H1 (cell line): ENCODE data around the gene DNM2. TPM values are rescaled to one million over a fixed set of nuclear protein-coding genes. Genes with fewer than 3 reads are reported as not detected.

Source experiments
- CTCF ChIA-PET: fragments of 300-600 bp; sonication (Branson Sonifier 250); formaldehyde crosslinking; loops from one replicate; lab custom pipeline; 2021; ENCODE audit not compliant: partially characterized antibody; lab: Charles Lee
- POLR2A ChIA-PET: fragments of 300-600 bp; sonication (Branson Sonifier 250); formaldehyde crosslinking; loops from one replicate; lab custom pipeline; 2021; ENCODE audit warnings: inconsistent platforms; ENCODE audit not compliant: partially characterized antibody; lab: Charles Lee
- DNase-seq, 2 experiments: peaks; one replicate each; pipeline versions ENCODE4 v3.0.0 to v3.0.0-alpha.2; 2010 to 2022; ENCODE audit warnings: low spot score in 2 of 2, low read depth in 1 of 2, mixed read lengths in 1 of 2
- FAIRE-seq: peaks from 2 replicates; lab custom pipeline; 2011; peaks lifted over from hg19 to GRCh38; lab: Jason Lieb, UNC
- H2AFZ ChIP-seq: 2 replicates; pipeline ENCODE4 v1.8.1; 2012; ENCODE audit warnings: low read length, inconsistent platforms
- H2AK5ac ChIP-seq: 2 replicates; pipeline ENCODE4 v1.6.1; 2013; ENCODE audit warnings: low read depth, low read length
- H2BK120ac ChIP-seq: replicated peaks from 2 replicates; pipeline ENCODE3; 2013; ENCODE audit warnings: low read depth, low read length, inconsistent platforms
- H2BK12ac ChIP-seq: 2 replicates; pipeline ENCODE4 v1.6.1; 2013; ENCODE audit warnings: low read depth, low read length
- H2BK15ac ChIP-seq: 2 replicates; pipeline ENCODE4 v1.6.1; 2013; ENCODE audit warnings: low read length
- H2BK20ac ChIP-seq: 2 replicates; pipeline ENCODE4 v1.6.1; 2013; ENCODE audit warnings: low read length
- H2BK5ac ChIP-seq: 2 replicates; pipeline ENCODE4 v1.6.1; 2013; ENCODE audit warnings: low read depth, low read length
- H3K14ac ChIP-seq: 2 replicates; pipeline ENCODE4 v1.6.1; 2013; ENCODE audit warnings: inconsistent platforms; ENCODE audit not compliant: insufficient read length
- H3K18ac ChIP-seq: 2 replicates; pipeline ENCODE4 v1.6.1; 2013; ENCODE audit warnings: low read length; ENCODE audit errors: extremely low read depth
- H3K23ac ChIP-seq: 2 replicates; pipeline ENCODE4 v1.6.1; 2013; ENCODE audit warnings: inconsistent platforms; ENCODE audit not compliant: insufficient read length
- H3K23me2 ChIP-seq: 2 replicates; pipeline ENCODE4 v1.6.1; 2013; ENCODE audit warnings: low read depth, low read length
- H3K27ac ChIP-seq: 2 replicates; pipeline ENCODE4 v1.6.1; 2011; ENCODE audit warnings: low read depth, low read length, inconsistent platforms
- H3K27me3 ChIP-seq, 4 experiments: replicated peaks in 1 of 4; 1 replicate in 1 of 4; 2 replicates in 3 of 4; pipeline versions ENCODE4 v1.6.1 to v1.8.1; 2011 to 2013; ENCODE audit warnings: low read length in 3 of 4, mild to moderate bottlenecking in 3 of 4, inconsistent platforms in 2 of 4, mixed read lengths in 2 of 4, moderate library complexity in 1 of 4; ENCODE audit not compliant: control insufficient read depth in 3 of 4, insufficient read depth in 3 of 4; ENCODE audit errors: extremely low read depth in 1 of 4
- H3K36me3 ChIP-seq, 4 experiments: 2 replicates each; pipeline versions ENCODE4 v1.6.1 to v1.8.1; 2011 to 2013; ENCODE audit warnings: mild to moderate bottlenecking in 4 of 4, low read length in 3 of 4, moderate library complexity in 2 of 4, control low read depth in 1 of 4, inconsistent platforms in 1 of 4; ENCODE audit not compliant: insufficient read depth in 4 of 4, control insufficient read depth in 2 of 4
- H3K4ac ChIP-seq: replicated peaks from 2 replicates; pipeline ENCODE3; 2013; ENCODE audit warnings: low read length, low read depth, mixed read lengths, inconsistent platforms; ENCODE audit not compliant: insufficient read length
- H3K4me1 ChIP-seq, 4 experiments: replicated peaks in 1 of 4; 1 replicate in 1 of 4; 2 replicates in 3 of 4; pipeline versions ENCODE4 v1.6.1 to v1.8.1; 2011 to 2013; ENCODE audit warnings: low read length in 3 of 4, inconsistent platforms in 2 of 4, mixed read lengths in 1 of 4; ENCODE audit not compliant: insufficient read depth in 4 of 4, control insufficient read depth in 3 of 4
- H3K4me2 ChIP-seq, 2 experiments: 2 replicates each; pipeline versions ENCODE4 v1.6.1 to v1.8.1; 2011 to 2013; ENCODE audit warnings: low read depth in 2 of 2, low read length in 2 of 2, control low read depth in 1 of 2, inconsistent platforms in 1 of 2, mild to moderate bottlenecking in 1 of 2; ENCODE audit not compliant: insufficient read depth in 1 of 2
- H3K4me3 ChIP-seq, 4 experiments: fragments of 200-600, 300-600 bp in 1 of 4; sonication (generic), shearing (Covaris generic), sonication (Bioruptor Twin) in 1 of 4; 2 replicates each; pipeline versions ENCODE4 v1.5.1 to v1.8.1; 2011 to 2016; ENCODE audit warnings: low read length in 4 of 4, low read depth in 3 of 4, control low read depth in 2 of 4, inconsistent platforms in 2 of 4, mild to moderate bottlenecking in 2 of 4, mixed read lengths in 1 of 4, moderate library complexity in 1 of 4; ENCODE audit not compliant: insufficient read depth in 2 of 4; ENCODE audit errors: extremely low read depth in 1 of 4
- H3K56ac ChIP-seq: replicated peaks from 2 replicates; pipeline ENCODE3; 2013; ENCODE audit warnings: low read depth, mild to moderate bottlenecking, mixed read lengths, low read length, inconsistent platforms; ENCODE audit not compliant: insufficient read length
- H3K79me1 ChIP-seq: 2 replicates; pipeline ENCODE4 v1.6.1; 2013; ENCODE audit warnings: low read depth, low read length, control low read depth
- H3K79me2 ChIP-seq, 2 experiments: 2 replicates each; pipeline versions ENCODE4 v1.6.1 to v1.8.1; 2012 to 2013; ENCODE audit warnings: low read length in 2 of 2, mild to moderate bottlenecking in 2 of 2, inconsistent platforms in 1 of 2; ENCODE audit not compliant: insufficient read depth in 2 of 2, control insufficient read depth in 1 of 2
- H3K9ac ChIP-seq, 4 experiments: replicated peaks in 1 of 4; 1 replicate in 1 of 4; 2 replicates in 3 of 4; pipeline versions ENCODE4 v1.6.1 to v1.8.1; 2011 to 2013; ENCODE audit warnings: low read depth in 3 of 4, low read length in 3 of 4, control low read depth in 2 of 4, mild to moderate bottlenecking in 2 of 4, moderate library complexity in 2 of 4, inconsistent platforms in 1 of 4; ENCODE audit errors: extremely low read depth in 1 of 4
- H3K9me3 ChIP-seq, 2 experiments: 2 replicates each; pipeline versions ENCODE4 v1.6.1 to v1.8.1; 2012 to 2013; ENCODE audit warnings: mild to moderate bottlenecking in 2 of 2, moderate library complexity in 2 of 2, control low read depth in 1 of 2, inconsistent platforms in 1 of 2, low read depth in 1 of 2, low read length in 1 of 2, mixed read lengths in 1 of 2; ENCODE audit not compliant: insufficient read depth in 2 of 2
- H4K20me1 ChIP-seq, 2 experiments: replicated peaks in 1 of 2; 2 replicates each; pipeline versions ENCODE3 to v1.8.1; 2011 to 2013; ENCODE audit warnings: inconsistent platforms in 2 of 2, low read length in 2 of 2, mild to moderate bottlenecking in 1 of 2; ENCODE audit not compliant: insufficient read depth in 2 of 2, control insufficient read depth in 1 of 2
- H4K5ac ChIP-seq: 2 replicates; pipeline ENCODE4 v1.6.1; 2013; ENCODE audit warnings: low read length, low read depth, mixed read lengths, inconsistent platforms; ENCODE audit not compliant: insufficient read length
- H4K8ac ChIP-seq: 2 replicates; pipeline ENCODE4 v1.8.0; 2013; ENCODE audit warnings: mild to moderate bottlenecking, moderate library complexity, low read length, inconsistent platforms; ENCODE audit not compliant: insufficient read depth; ENCODE audit errors: extremely low read depth
- H4K91ac ChIP-seq: replicated peaks from 2 replicates; pipeline ENCODE3; 2013; ENCODE audit warnings: low read length, mixed read lengths, inconsistent platforms; ENCODE audit not compliant: insufficient read length
- CHD1 ChIP-seq: IDR thresholded peaks from 2 replicates; pipeline ENCODE4 v1.6.1; 2012; ENCODE audit warnings: low read depth, low read length, improper control_type of control experiment
- CTCF ChIP-seq, 3 experiments: IDR thresholded peaks; 1 replicate in 2 of 3; 2 replicates in 1 of 3; pipeline versions ENCODE4 v1.5.1 to v1.6.1; 2011; ENCODE audit warnings: low read length in 3 of 3, mild to moderate bottlenecking in 3 of 3, inconsistent platforms in 2 of 3, low read depth in 1 of 3, moderate library complexity in 1 of 3; ENCODE audit not compliant: insufficient read depth in 1 of 3; ENCODE audit errors: control extremely low read depth in 1 of 3
- E2F6 ChIP-seq: IDR thresholded peaks from 2 replicates; pipeline ENCODE4 v1.6.1; 2012; ENCODE audit warnings: inconsistent platforms
- NANOG ChIP-seq: IDR thresholded peaks from 2 replicates; pipeline ENCODE4 v1.6.1; 2011; ENCODE audit warnings: low read length, low read depth, mild to moderate bottlenecking, inconsistent platforms; ENCODE audit not compliant: insufficient read depth, poor library complexity, severe bottlenecking
- POLR2A ChIP-seq, 2 experiments: IDR thresholded peaks; 1 replicate in 1 of 2; 2 replicates in 1 of 2; pipeline ENCODE4 v1.6.1; 2011; ENCODE audit warnings: low read depth in 2 of 2, low read length in 2 of 2, mild to moderate bottlenecking in 2 of 2; ENCODE audit errors: control extremely low read depth in 1 of 2
- RAD21 ChIP-seq, 2 experiments: IDR thresholded peaks in 1 of 2; conservative IDR thresholded peaks in 1 of 2; 2 replicates each; pipeline ENCODE4 v1.6.1; 2011; ENCODE audit warnings: low read depth in 2 of 2, low read length in 2 of 2, improper control_type of control experiment in 1 of 2, inconsistent platforms in 1 of 2, mild to moderate bottlenecking in 1 of 2, moderate library complexity in 1 of 2
- WGBS, 2 experiments: shearing (Covaris generic) in 1 of 2; methylation state at CpG; one replicate each; pipeline versions ENCODE4 v1.1.6 to v1.1.7; 2013 to 2015; ENCODE audit warnings: low lambda C conversion rate in 2 of 2, mixed read lengths in 2 of 2, inconsistent platforms in 1 of 2, low coverage in 1 of 2, missing lambda C conversion rate in 1 of 2; ENCODE audit not compliant: insufficient replicate concordance in 2 of 2, insufficient coverage in 1 of 2, insufficient read length in 1 of 2; ENCODE audit errors: extremely low coverage in 1 of 2, missing lambda C conversion rate in 1 of 2; 5-methylcytosine and 5-hydroxymethylcytosine counted together
- polyA plus RNA-seq, 7 experiments: library from polyadenylated mRNA; depleted of rRNA in 3 of 7; stranded (reverse) in 5 of 7; unstranded in 2 of 7; fragments of >200 nt in 5 of 7; fragments of 200-250 nt in 2 of 7; gene quantifications; 1 replicate in 5 of 7; 2 replicates in 1 of 7; 4 replicates in 1 of 7; pipeline versions ENCODE4 v1.2.1 to v1.2.3, GENCODE V29; 2011 to 2013; ENCODE audit warnings: missing spikeins in 2 of 7, mixed read lengths in 2 of 7
- total RNA-seq: library from RNA; stranded (reverse); fragmentation: NEBNext Ultra II Directional; extraction: Animal tissue kit (Norgen Biotek cat#: 25700); gene quantifications from 2 replicates; pipeline ENCODE4 v1.2.1, GENCODE V29; 2021

DNM2 gene
- total and polyA plus RNA-seq, 2 of the 8 experiments (the other 6 are each of a cell fraction or from before 2014, with no cell fraction given) = 61.9 to 120 TPM

GRCh38 chr19:10692673-10693264 is 25.1 kb upstream of the DNM2 start:
- Histone ChIP-seq H3K4ac (no peak overlapping the region), H2BK5ac (0 out of 2 replicates have a peak overlapping the region, but pooled peaks have one; percentile 44), H4K20me1 (peaks cover 35 to 41% of the 10 kb centered on the region in 2 experiments), H3K79me1 (0 out of 2 replicates have a peak, but pooled peaks cover 6% of the 10 kb centered on the region), H3K4me2 (no peak overlapping the region), H2AFZ (no peak overlapping the region), H3K27ac (no peak overlapping the region), H2BK20ac (no peak overlapping the region), H2AK5ac (no peak overlapping the region), H3K23ac (no peak overlapping the region), H3K14ac (no peak overlapping the region), H4K91ac (no peak overlapping the region), H3K56ac (no peak overlapping the region), H3K27me3 (no peaks in the 10 kb centered on the region), H3K79me2 (peaks cover 0 to 3% of the 10 kb centered on the region in 2 experiments; a peak in 1 of 4 replicates), H4K5ac (no peak overlapping the region), H2BK120ac (no peak overlapping the region), H3K18ac (no peak overlapping the region), H3K9me3 (no peaks in the 10 kb centered on the region), H2BK12ac (no peak overlapping the region), H3K4me3 (no peak overlapping the region), H3K36me3 (peaks cover 31 to 48% (median 39%) of the 10 kb centered on the region in 4 experiments)
- ChIA-PET CTCF (interaction anchor here (1.1 to 2.1 kb wide), 4 partner anchors 11 to 112 kb away, joined by 3 to 9 read pairs (median 5); no protein-coding TSS in a partner anchor), POLR2A (interaction anchor here (0.6 to 59.0 kb wide), 7 partner anchors 1 to 175 kb away, joined by 3 to 1874 read pairs (median 4); partner anchors contain the start of genes DNM2, ILF3, QTRT1 and S1PR5)
- 93% methylated on average over 5 of the region's 5 CpGs; no CpG with 5 or more reads in 1 of the 2 experiments for WGBS, 2 experiments
- FAIRE-seq = no peak
- 0 out of 4 replicates have a peak, but pooled peaks of 1 of the 2 experiments have one; percentile 4 for TF ChIP-seq RAD21 (IDR thresholded peaks at IDR 0.05 in 1 of 2, conservative IDR thresholded peaks at IDR 0.05 in 1 of 2; ENCODE audit: low read depth in 2 of 2, low read length in 2 of 2)
- 0 out of 2 replicates have a peak, but pooled peaks have one; percentile 20 for TF ChIP-seq E2F6
- TF ChIP-seq CHD1 = no peak
- peak in 1 of 2 experiments; percentile 58; a peak in 2 of 3 replicates for TF ChIP-seq POLR2A (IDR thresholded peaks at IDR 0.05; ENCODE audit: control extremely low read depth in 1 of 2, low read depth in 2 of 2, low read length in 2 of 2)
- peak; percentile 9 to 29 (median 14); a peak in 3 of 4 replicates for TF ChIP-seq CTCF (IDR thresholded peaks at IDR 0.05; ENCODE audit: control extremely low read depth in 1 of 3, insufficient read depth in 1 of 3, low read depth in 1 of 3, low read length in 3 of 3)
- no peak for TF ChIP-seq NANOG
- TF ChIP-seq, all 59 proteins: peak for 4
- no peak overlapping the region for H3K9ac ChIP-seq
- no peak overlapping the region for H2BK15ac ChIP-seq
- H4K8ac ChIP-seq = no peak overlapping the region
- H3K23me2 ChIP-seq = peaks cover 2% of the 10 kb centered on the region; the same call in 1 of the 2 replicates
- no peak for DNase-seq
- H3K4me1 ChIP-seq = peaks cover 0 to 6% (median 1%) of the 10 kb centered on the region in 4 experiments; a peak in 4 of 7 replicates
